ENCODE data around the gene MISP.

Gene MISP

GRCh38 chr19:718991-719512 lies 31.9 kb upstream of the MISP start:
- TF ChIP-seq GATA2 (IDR thresholded peaks at IDR 0.05; ENCODE audit: low read depth, low read length) (no peak), GATA3 (IDR thresholded peaks at IDR 0.05; ENCODE audit: low read depth, low read length) (no peak)

- TF ChIP-seq GATA2 (IDR thresholded peaks at IDR 0.05; ENCODE audit: low read depth, low read length), result no peak
These were observed 31.1 kb upstream of the MISP start for GRCh38 chr19:719636-720344.

- no peak for TF ChIP-seq GATA3 (IDR thresholded peaks at IDR 0.05; ENCODE audit: low read depth, low read length)
- no peak for TF ChIP-seq GATA2 (IDR thresholded peaks at IDR 0.05; ENCODE audit: low read depth, low read length)
These were observed 30.4 kb upstream of the MISP start for GRCh38 chr19:720345-721160.

GRCh38 chr19:722553-723101 lies 28.3 kb upstream of the MISP start:
- no peak for TF ChIP-seq GATA3 (IDR thresholded peaks at IDR 0.05; ENCODE audit: low read depth, low read length)
- no peak for TF ChIP-seq GATA2 (IDR thresholded peaks at IDR 0.05; ENCODE audit: low read depth, low read length)

GRCh38 chr19:723247-723646 lies 27.7 kb upstream of the MISP start:
- TF ChIP-seq GATA2 (IDR thresholded peaks at IDR 0.05; ENCODE audit: low read depth, low read length) (no peak), GATA3 (IDR thresholded peaks at IDR 0.05; ENCODE audit: low read depth, low read length) (no peak)

- no peak for TF ChIP-seq GATA3 (IDR thresholded peaks at IDR 0.05; ENCODE audit: low read depth, low read length)
- TF ChIP-seq GATA2 (IDR thresholded peaks at IDR 0.05; ENCODE audit: low read depth, low read length), result no peak
These were observed 27.2 kb upstream of the MISP start for GRCh38 chr19:723714-724113.

- no peak for TF ChIP-seq GATA2 (IDR thresholded peaks at IDR 0.05; ENCODE audit: low read depth, low read length)
- TF ChIP-seq GATA3 (IDR thresholded peaks at IDR 0.05; ENCODE audit: low read depth, low read length), result no peak
These were observed 25.3 kb upstream of the MISP start for GRCh38 chr19:725461-726089.

- TF ChIP-seq GATA2 (IDR thresholded peaks at IDR 0.05; ENCODE audit: low read depth, low read length) (no peak), GATA3 (IDR thresholded peaks at IDR 0.05; ENCODE audit: low read depth, low read length) (no peak)
These were observed 23.6 kb upstream of the MISP start for GRCh38 chr19:726993-727956.

GRCh38 chr19:728011-728410 lies 22.9 kb upstream of the MISP start:
- TF ChIP-seq GATA3 (IDR thresholded peaks at IDR 0.05; ENCODE audit: low read depth, low read length) (no peak), GATA2 (IDR thresholded peaks at IDR 0.05; ENCODE audit: low read depth, low read length) (no peak)

- TF ChIP-seq GATA3 (IDR thresholded peaks at IDR 0.05; ENCODE audit: low read depth, low read length) (no peak), GATA2 (IDR thresholded peaks at IDR 0.05; ENCODE audit: low read depth, low read length) (no peak)
These were observed 20.8 kb upstream of the MISP start for GRCh38 chr19:729965-730668.

GRCh38 chr19:731000-731399 lies 19.9 kb upstream of the MISP start:
- no peak for TF ChIP-seq GATA2 (IDR thresholded peaks at IDR 0.05; ENCODE audit: low read depth, low read length)
- TF ChIP-seq GATA3 (IDR thresholded peaks at IDR 0.05; ENCODE audit: low read depth, low read length), result no peak

- TF ChIP-seq GATA3 (IDR thresholded peaks at IDR 0.05; ENCODE audit: low read depth, low read length) (no peak), GATA2 (IDR thresholded peaks at IDR 0.05; ENCODE audit: low read depth, low read length) (no peak)
These were observed 18.5 kb upstream of the MISP start for GRCh38 chr19:732148-733069.

Data from SH-SY5Y (cell line).